OCI-LY7 (cell line): Measurements from ENCODE around the gene IGSF9.

Experiments used
- EZH2phosphoT487 ChIP-seq: fragments of 200-600 bp; sonication (generic); IDR thresholded peaks from 2 replicates; pipeline ENCODE4 v1.6.1; 2018; ENCODE audit warnings: low read depth, borderline replicate concordance, mild to moderate bottlenecking, mixed run types, antibody characterized with exemption, low read length, moderate library complexity, mixed read lengths
- TF ChIP-seq, protein P1 (sequence below): fragments of 200-600 bp; sonication (generic); conservative IDR thresholded peaks from 2 replicates; pipeline ENCODE4 v1.5.1; 2014; ENCODE audit warnings: mild to moderate bottlenecking, antibody characterized with exemption, low read length, moderate library complexity, mixed read lengths

DNA sequence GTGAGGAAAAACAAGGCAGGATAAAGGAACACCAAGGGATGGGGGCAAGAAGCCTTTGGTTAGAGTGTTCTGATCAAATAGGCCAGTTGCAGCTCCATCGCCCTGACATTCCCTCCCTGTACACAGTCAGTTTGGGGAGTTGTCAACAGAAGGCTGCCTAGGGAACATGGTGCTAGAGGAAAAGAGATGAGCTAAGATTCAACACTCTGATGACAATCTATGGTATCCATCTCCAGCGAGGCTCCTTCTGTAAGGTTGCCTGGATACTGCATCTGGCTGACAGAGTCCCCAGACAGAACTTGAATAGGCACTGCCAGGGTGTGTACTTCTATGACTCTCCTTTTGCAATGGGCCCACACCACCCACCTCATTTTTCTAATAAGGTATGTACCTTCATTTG lies 19.9 kb upstream of the IGSF9 start:
- TF ChIP-seq EZH2phosphoT487 = no peak
- TF ChIP-seq, protein P1, sequence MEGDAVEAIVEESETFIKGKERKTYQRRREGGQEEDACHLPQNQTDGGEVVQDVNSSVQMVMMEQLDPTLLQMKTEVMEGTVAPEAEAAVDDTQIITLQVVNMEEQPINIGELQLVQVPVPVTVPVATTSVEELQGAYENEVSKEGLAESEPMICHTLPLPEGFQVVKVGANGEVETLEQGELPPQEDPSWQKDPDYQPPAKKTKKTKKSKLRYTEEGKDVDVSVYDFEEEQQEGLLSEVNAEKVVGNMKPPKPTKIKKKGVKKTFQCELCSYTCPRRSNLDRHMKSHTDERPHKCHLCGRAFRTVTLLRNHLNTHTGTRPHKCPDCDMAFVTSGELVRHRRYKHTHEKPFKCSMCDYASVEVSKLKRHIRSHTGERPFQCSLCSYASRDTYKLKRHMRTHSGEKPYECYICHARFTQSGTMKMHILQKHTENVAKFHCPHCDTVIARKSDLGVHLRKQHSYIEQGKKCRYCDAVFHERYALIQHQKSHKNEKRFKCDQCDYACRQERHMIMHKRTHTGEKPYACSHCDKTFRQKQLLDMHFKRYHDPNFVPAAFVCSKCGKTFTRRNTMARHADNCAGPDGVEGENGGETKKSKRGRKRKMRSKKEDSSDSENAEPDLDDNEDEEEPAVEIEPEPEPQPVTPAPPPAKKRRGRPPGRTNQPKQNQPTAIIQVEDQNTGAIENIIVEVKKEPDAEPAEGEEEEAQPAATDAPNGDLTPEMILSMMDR = no peak
